ENCODE results near the gene DMXL1.
"Not testable (repeated sequence)": the region's sequence is repeated elsewhere in the genome, so short reads cannot be mapped to it uniquely, and the experiment has no call there.

Gene DMXL1

DNA sequence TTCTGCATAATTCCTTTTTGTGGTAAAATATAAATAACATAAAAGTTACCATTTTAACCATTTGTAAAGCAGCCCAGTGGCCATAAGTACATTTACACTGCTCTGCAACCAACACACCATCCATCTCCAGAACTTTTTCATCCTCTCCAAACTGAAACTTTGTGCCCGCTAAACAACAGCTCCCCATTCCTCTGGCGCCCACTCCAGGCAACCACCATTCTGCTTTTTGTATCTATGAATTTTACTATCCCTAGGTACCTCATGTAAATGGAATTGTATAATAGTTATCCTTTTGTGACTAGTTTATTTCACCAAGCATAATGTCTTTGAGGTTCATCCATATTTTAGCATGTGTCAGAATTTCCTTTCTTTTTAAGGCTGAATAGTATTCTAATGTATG is 141.1 kb downstream of the DMXL1 start:
- no peak for DNase-seq

DNA sequence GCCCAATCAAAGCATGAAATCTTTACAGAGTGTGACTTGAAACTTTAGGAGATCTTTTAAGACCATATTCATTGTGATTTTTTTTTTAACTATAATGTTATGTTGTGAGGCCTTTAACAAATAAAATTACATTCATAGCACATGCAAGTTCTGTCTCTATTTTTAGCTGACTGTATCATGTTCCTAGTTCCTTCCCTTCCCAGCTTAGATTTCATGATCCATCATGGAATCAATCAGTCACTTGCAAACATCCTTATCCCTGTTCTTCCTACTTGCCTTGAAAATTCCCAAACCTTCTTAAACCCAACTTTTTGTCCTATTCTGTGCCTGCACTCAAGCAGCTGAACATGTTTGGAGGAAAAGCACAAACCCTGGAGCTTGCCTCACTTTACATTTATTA is 141.8 kb downstream of the DMXL1 start:
- DNase-seq = no peak

DNA sequence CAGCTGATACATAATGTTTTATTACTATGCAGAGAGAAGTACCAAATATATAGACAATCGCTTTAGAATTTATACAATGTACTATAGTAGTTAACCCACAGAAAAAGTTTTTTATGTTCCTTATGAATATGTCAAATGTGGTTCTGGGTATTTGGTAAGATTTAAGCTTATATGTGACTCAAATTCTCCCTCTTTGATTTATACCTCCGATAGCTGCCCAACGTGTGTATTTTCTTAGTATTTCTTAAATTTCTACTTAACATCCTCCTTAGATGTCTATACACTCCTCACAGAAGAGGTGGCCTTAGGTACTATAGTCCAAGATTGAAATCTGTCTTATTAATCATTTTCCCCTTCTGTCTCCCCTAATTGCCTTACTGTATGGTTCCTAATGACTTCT is 146.3 kb downstream of the DMXL1 start:
- no peak for DNase-seq

GRCh38 chr5:119218830-119219782 is 148.2 kb downstream of the DMXL1 start:
- no peak for DNase-seq

DNA sequence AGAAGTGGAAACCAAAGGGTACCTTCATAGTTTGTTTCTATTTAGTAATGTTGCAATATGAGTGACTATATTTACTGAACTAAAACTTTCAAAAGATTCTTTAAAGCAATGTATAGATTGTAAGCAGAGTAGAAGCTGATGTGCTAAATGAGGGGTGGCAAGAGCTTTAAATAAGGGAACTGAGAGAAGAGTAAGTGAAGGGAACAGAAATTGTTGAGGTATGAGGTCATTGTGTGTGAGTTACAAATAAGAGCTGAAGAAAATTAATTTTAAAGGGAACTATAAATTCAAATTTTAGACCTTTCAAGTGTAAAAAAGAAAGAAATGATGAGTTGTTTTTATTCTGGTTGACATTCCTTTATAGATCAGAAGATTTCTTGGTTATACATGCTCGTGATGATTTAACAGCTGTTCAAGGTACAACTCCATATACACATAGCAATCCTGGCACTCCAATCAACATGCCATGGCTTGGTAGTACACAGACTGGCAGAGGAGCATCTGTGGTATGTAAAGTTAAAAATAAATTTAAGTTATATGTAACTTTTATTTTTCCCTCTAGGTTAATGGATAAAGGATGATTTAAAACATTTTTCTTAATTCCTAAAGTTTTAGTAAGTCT is 149.8 kb downstream of the DMXL1 start:
- no peak for DNase-seq

- DNase-seq = no peak
Measured at GRCh38 chr5:119221330-119221729, 150.4 kb downstream of the DMXL1 start.

- DNase-seq = no peak
Measured at GRCh38 chr5:119229950-119230349, 159.1 kb downstream of the DMXL1 start.

DNA sequence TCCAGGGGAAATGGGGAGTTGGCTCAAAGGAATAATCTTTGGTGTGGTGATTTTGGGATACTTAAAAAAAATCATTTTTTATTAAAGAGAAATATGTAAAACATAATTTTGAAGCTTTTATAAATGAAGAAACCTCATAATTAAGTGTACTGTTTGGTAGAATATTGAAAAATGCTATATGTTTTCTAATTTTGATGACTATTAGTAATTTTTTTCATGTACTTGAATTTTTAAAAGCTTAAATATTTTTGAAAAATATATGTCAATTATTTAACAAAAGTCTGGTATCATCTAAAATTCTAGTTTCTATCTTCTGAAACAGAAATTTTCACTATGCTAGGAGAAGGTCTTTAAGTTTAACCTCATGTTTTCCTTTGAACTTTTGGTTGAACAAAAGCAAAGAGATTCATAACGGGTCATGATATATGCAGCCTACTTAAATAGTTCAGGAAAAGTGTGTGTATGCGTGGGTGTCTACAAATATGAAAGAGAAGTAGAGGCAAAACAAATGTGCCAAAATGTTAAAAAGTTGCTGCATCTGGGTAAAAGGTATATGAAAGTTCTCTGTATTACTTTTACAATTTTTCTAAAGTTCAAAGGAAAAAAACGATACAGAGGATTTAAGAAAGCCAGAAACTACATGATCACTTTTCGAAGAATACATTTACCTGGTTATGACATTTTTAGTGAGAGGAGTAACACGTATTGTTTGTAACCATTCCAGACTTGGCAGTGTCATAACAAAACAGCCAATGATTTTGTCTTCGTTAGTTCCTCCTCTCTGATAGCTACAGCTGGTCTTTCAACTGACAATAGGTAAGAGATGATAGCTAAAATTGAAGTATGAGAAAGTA is 167.6 kb downstream of the DMXL1 start:
- no peak for DNase-seq

GRCh38 chr5:119239119-119239417 is 168.2 kb downstream of the DMXL1 start:
- no peak for DNase-seq

GRCh38 chr5:119239826-119240225 is 168.9 kb downstream of the DMXL1 start:
- DNase-seq = not testable (repeated sequence)

DNA sequence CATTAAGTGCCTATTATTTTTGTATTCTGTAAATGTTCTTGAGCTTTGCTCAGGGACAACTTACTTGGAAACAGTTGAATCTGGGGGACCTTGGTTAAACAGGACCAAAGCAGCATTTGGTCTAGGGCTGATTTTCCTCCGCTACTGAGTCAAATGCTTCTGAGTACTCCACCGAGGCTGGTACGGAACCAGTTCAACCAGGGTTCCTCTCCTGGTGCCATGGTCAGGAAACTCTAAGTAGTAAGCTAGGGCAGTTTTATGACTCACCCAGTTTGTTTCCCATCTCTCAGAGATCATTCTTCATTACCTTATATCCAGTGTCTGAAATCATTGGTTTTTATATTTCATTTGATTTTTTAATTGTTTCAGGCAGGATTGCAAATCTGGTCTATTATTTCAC is 173.0 kb downstream of the DMXL1 start:
- DNase-seq = no peak

- no peak for DNase-seq
Measured at GRCh38 chr5:119250946-119251901, 180.3 kb downstream of the DMXL1 start.

- no peak for DNase-seq
Measured at GRCh38 chr5:119255571-119256356, 184.9 kb downstream of the DMXL1 start.

GRCh38 chr5:119257613-119258012 is 186.7 kb downstream of the DMXL1 start:
- no peak for DNase-seq

- no peak for DNase-seq
Measured at GRCh38 chr5:119263639-119264038, 192.8 kb downstream of the DMXL1 start.

GRCh38 chr5:119264186-119264585 is 193.3 kb downstream of the DMXL1 start:
- no peak for DNase-seq

DNA sequence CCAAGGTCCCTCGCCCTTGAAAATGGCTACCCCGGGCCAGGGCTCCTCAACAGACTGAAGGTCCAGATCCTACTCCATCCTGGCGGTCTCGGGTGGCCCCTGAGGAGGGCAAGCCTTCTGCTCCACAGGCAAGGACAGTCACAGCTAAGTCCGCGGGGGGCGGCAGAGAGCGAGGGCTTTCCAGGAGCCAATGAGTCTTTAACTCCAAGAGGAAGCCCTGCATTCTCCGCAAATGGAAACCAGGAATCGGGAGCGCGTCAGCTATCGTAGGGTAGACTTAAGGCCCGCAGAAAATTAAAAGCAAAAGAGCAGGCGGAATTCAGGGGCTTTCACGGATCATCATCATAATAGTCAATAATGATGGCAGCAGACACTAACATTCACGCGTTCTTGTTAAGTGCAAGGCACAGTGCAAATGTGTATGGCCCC is 197.1 kb downstream of the DMXL1 start:
- peak; percentile 83 for DNase-seq

DNA sequence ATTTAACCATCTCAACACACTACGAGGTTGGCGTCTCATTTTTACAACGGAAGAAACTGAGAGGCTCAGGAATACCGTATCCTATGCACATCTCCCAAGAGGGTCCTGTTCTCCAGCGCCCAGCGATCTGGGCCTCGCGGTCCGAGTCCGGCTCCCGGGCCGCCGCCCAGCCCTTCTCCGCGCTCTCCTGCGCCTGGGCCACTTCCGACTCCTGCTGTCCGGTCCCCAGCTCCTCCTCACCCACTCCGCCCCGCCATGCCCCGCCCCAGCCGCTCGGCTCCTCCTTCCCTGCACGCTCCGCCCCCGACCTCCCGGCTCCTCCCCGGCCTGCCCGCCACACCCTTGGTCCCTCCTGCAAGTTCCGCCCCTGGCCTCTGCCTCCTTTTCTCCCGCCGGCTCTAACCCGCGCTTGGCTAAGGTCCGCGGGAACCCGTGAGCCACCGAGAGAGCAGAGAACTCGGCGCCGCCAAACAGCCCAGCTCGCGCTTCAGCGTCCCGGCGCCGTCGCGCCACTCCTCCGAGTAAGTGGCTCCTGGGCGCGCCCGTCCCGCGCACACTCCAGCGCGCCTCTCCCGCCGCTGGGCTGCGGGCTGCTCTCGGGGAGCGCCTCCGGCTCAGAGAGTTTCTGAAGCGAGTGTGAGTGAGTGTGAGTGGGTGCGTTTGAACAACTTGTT is 197.6 kb downstream of the DMXL1 start:
- peak; percentile 71 for DNase-seq

DNA sequence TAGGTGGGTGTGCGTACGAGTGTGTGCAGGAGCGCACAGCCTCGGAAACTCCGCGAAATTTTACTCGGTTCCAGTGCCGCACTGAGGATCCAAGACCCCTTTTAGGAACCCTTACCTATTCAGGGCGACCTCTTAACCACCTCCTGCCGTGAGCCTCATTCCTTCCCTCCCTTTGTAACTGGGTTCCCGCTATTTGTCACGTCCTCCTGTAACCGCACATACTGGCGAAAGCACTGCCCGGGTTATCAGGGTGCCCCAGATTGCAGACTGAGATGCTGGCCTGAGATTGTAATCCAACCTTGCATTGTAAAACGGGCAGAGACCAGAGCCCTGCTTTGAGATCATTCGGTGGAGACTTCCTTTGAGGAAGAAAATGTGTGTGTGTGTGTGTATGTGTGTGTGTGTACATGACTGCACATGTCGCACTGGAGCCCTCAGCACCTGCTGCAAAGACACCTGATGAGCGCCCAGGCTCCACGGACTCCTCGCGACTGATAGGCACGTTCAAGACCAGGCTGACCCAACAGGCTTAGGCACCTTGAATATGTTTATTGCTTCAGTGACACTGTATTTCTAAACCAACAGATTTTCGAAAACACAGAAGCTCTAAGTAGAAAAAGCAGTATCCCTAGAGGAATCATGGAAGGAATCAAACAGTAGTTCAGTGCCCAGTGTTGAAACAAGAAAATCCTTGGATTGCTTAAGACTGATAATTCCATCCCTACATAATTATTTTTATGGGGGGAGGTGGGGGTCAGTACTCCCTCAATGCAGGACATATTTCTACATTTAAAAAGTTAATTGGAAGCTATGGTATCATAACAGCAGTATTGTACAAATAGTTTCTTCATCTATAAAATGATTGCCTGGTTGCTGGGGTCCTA is 198.4 kb downstream of the DMXL1 start:
- peak; percentile 59 for DNase-seq

- DNase-seq = no peak
Measured at GRCh38 chr5:119270121-119270565, 199.3 kb downstream of the DMXL1 start.

Measured in NCI-H510A treated with DMSO at 0.1 percent for 48 hours (cell line).